Osteoblast (primary cell): ENCODE data around the gene PHKG2. TPM values are rescaled to one million over a fixed set of nuclear protein-coding genes. Genes with fewer than 3 reads are reported as not detected.

Experiments used
- DNase-seq: peaks from one replicate; pipeline ENCODE4 v3.0.0; 2011; ENCODE audit warnings: low spot score, mixed read lengths; ENCODE audit not compliant: insufficient read length; ENCODE audit errors: missing footprints
- H2AFZ ChIP-seq: 2 replicates; pipeline ENCODE4 v1.6.0; 2011; ENCODE audit warnings: mild to moderate bottlenecking, low read length
- H3K27ac ChIP-seq: 2 replicates; pipeline ENCODE4 v1.5.1; 2011; ENCODE audit warnings: mild to moderate bottlenecking, low read depth, low read length, moderate library complexity
- H3K27me3 ChIP-seq: 2 replicates; pipeline ENCODE4 v1.6.0; 2012; ENCODE audit warnings: mild to moderate bottlenecking, control low read depth, inconsistent platforms, low read length, moderate library complexity; ENCODE audit not compliant: insufficient read depth
- H3K36me3 ChIP-seq: 2 replicates; pipeline ENCODE4 v1.5.1; 2011; ENCODE audit warnings: mild to moderate bottlenecking, low read length, control low read depth, moderate library complexity; ENCODE audit not compliant: insufficient read depth
- H3K4me1 ChIP-seq: 2 replicates; pipeline ENCODE4 v1.5.1; 2011; ENCODE audit warnings: mild to moderate bottlenecking, low read length, control low read depth, moderate library complexity; ENCODE audit not compliant: insufficient read depth
- H3K4me2 ChIP-seq: 2 replicates; pipeline ENCODE4 v1.6.0; 2011; ENCODE audit warnings: mild to moderate bottlenecking, low read length; ENCODE audit not compliant: insufficient read depth
- H3K4me3 ChIP-seq: fragments of 200-600 bp; sonication (generic); 3 replicates; pipeline ENCODE4 v1.5.1; 2012; ENCODE audit warnings: mild to moderate bottlenecking, low read length, inconsistent platforms; ENCODE audit not compliant: insufficient read depth
- H3K79me2 ChIP-seq: 2 replicates; pipeline ENCODE4 v1.6.0; 2012; ENCODE audit warnings: mild to moderate bottlenecking, low read length, control low read depth, inconsistent platforms; ENCODE audit not compliant: insufficient read depth
- H3K9me3 ChIP-seq: 2 replicates; pipeline ENCODE4 v1.5.1; 2011; ENCODE audit warnings: low read depth, low read length, control low read depth
- H4K20me1 ChIP-seq: 2 replicates; pipeline ENCODE4 v1.6.0; 2012; ENCODE audit warnings: mild to moderate bottlenecking, low read length, control low read depth; ENCODE audit not compliant: insufficient read depth
- CTCF ChIP-seq: IDR thresholded peaks from 2 replicates; pipeline ENCODE4 v1.5.1; 2011; ENCODE audit warnings: mild to moderate bottlenecking, low read depth, low read length, moderate library complexity; ENCODE audit errors: extremely low read depth
- total RNA-seq: library from RNA; depleted of rRNA; stranded (reverse); fragments of >200 nt; gene quantifications from 2 replicates; pipeline ENCODE4 v1.2.3, GENCODE V29; 2012

The PHKG2 gene
- total RNA-seq, 1 donor: 25.0 TPM

GRCh38 chr16:30758988-30759491 is 10.8 kb downstream of the PHKG2 start:
- H3K4me2 ChIP-seq: no peak overlapping the region
- DNase-seq: peak; percentile 44
- H3K27ac ChIP-seq: no peak overlapping the region
- no peak for TF ChIP-seq CTCF
- H2AFZ ChIP-seq: no peak overlapping the region
- H3K79me2 ChIP-seq: peaks cover 20% of the 10 kb centered on the region
- no peaks in the 10 kb centered on the region for H3K27me3 ChIP-seq
- H4K20me1 ChIP-seq: peaks cover 15% of the 10 kb centered on the region
- H3K9me3 ChIP-seq: no peaks in the 10 kb centered on the region
- peaks cover 30% of the 10 kb centered on the region for H3K36me3 ChIP-seq
- H3K4me1 ChIP-seq: peaks cover 25% of the 10 kb centered on the region
- H3K4me3 ChIP-seq: no peak overlapping the region

- no peak overlapping the region for H3K27ac ChIP-seq
- DNase-seq: peak; percentile 14
- no peak overlapping the region for H2AFZ ChIP-seq
Observed at GRCh38 chr16:30760001-30760559, 11.9 kb downstream of the PHKG2 start.

GRCh38 chr16:30760577-30761426 is 12.6 kb downstream of the PHKG2 start:
- peaks cover 37% of the 10 kb centered on the region for H3K36me3 ChIP-seq
- H4K20me1 ChIP-seq: peaks cover 20% of the 10 kb centered on the region
- H3K27ac ChIP-seq: peak overlapping the region; percentile 91
- H3K4me2 ChIP-seq: peak overlapping the region; percentile 100
- peak overlapping the region; percentile 94 for H3K4me3 ChIP-seq
- peaks cover 33% of the 10 kb centered on the region for H3K79me2 ChIP-seq
- H2AFZ ChIP-seq: peak overlapping the region; percentile 95
- no peak for TF ChIP-seq CTCF
- peak; percentile 83 for DNase-seq
- H3K9me3 ChIP-seq: no peaks in the 10 kb centered on the region
- H3K4me1 ChIP-seq: peaks cover 25% of the 10 kb centered on the region
- H3K27me3 ChIP-seq: no peaks in the 10 kb centered on the region

More at GRCh38 chr16:30760001-30760559, 11.9 kb downstream of the PHKG2 start:
- H3K4me1 ChIP-seq: peaks cover 25% of the 10 kb centered on the region
- H3K36me3 ChIP-seq: peaks cover 30% of the 10 kb centered on the region
- no peak overlapping the region for H3K4me3 ChIP-seq
- no peaks in the 10 kb centered on the region for H3K27me3 ChIP-seq
- no peaks in the 10 kb centered on the region for H3K9me3 ChIP-seq
- TF ChIP-seq CTCF: no peak
- H3K79me2 ChIP-seq: peaks cover 30% of the 10 kb centered on the region
- peak overlapping the region; percentile 100 for H3K4me2 ChIP-seq
- H4K20me1 ChIP-seq: peaks cover 20% of the 10 kb centered on the region

- peak; percentile 91 for DNase-seq
- peaks cover 39% of the 10 kb centered on the region for H3K36me3 ChIP-seq
Observed at GRCh38 chr16:30761427-30761927, 13.3 kb downstream of the PHKG2 start.

More at GRCh38 chr16:30761427-30761927, 13.3 kb downstream of the PHKG2 start:
- H3K4me3 ChIP-seq: peak overlapping the region; percentile 94
- peak overlapping the region; percentile 100 for H3K4me2 ChIP-seq
- peaks cover 25% of the 10 kb centered on the region for H3K4me1 ChIP-seq
- peak overlapping the region; percentile 95 for H2AFZ ChIP-seq
- H3K9me3 ChIP-seq: no peaks in the 10 kb centered on the region
- H3K27me3 ChIP-seq: no peaks in the 10 kb centered on the region
- no peak for TF ChIP-seq CTCF
- peaks cover 20% of the 10 kb centered on the region for H4K20me1 ChIP-seq
- peaks cover 33% of the 10 kb centered on the region for H3K79me2 ChIP-seq
- H3K27ac ChIP-seq: peak overlapping the region; percentile 91
